Measurements from ENCODE around the gene PARVG. TPM values are rescaled to one million over a fixed set of nuclear protein-coding genes. Genes with fewer than 3 reads are reported as not detected.

PARVG gene
- total RNA-seq, 1 donor from 2014 or later = 65.9 TPM

GRCh38 chr22:44165286-44165874 lies 15.3 kb upstream of the PARVG start:
- ATAC-seq = no peak

DNA sequence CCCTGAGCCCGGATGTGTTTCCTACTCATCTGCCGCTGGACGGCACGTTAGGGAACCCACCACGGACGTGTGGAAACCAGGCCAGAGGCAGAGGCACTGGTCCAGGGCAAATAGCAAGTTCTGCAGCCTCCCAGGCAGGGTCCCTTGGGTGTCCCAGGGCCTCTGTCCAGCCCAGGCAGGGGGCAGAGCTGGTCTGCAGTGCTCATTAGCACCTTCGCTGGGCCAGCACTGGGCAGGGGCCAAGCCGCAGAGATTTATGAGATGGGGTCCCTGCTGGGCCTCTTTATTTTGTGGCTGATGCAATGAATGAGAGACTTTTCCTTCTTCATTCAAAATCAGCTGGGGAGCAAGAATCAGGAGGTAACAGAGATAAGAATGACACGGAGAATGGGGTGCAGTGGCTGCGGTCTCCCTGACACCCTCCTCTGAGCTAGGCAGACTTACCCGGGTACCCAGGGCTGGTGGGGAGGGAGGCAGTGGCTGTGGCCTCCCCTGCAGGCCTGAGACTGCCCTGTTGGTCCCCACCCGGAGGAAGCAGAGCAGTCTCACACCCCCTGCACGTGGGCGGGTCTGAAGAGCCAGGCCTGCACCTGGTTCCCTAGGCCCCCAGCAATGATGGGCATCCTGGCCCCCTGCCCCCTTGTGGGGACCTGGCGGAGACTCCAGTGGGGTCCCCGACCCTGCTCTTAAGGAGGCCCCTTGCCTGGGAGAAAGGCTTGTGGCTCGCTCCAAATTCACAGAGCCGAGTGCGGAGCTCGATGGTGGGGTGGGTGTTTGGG lies 14.0 kb upstream of the PARVG start:
- ATAC-seq (no peak), DNase-seq (no peak)
- no peak for TF ChIP-seq CTCF (IDR thresholded peaks at IDR 0.05)

More at GRCh38 chr22:44165286-44165874, 15.3 kb upstream of the PARVG start:
- intact Hi-C loops (cut with DNase I) = no loop called here
- no peak overlapping the region for H3K4me3 ChIP-seq
- H3K27me3 ChIP-seq = no peaks in the 10 kb centered on the region
- TF ChIP-seq CTCF (IDR thresholded peaks at IDR 0.05) = no peak
- H3K4me1 ChIP-seq = no peaks in the 10 kb centered on the region
- H3K27ac ChIP-seq = no peak overlapping the region
- no peaks in the 10 kb centered on the region for H3K9me3 ChIP-seq
- peaks cover 11% of the 10 kb centered on the region for H3K36me3 ChIP-seq
- no peak for DNase-seq

GRCh38 chr22:44167501-44167900 lies 13.2 kb upstream of the PARVG start:
- Histone ChIP-seq H3K9me3 (no peaks in the 10 kb centered on the region), H3K27me3 (no peaks in the 10 kb centered on the region), H3K4me3 (no peak overlapping the region), H3K27ac (no peak overlapping the region), H3K36me3 (peaks cover 11% of the 10 kb centered on the region), H3K4me1 (no peaks in the 10 kb centered on the region)
- intact Hi-C loops (cut with DNase I) = no loop called here
- DNase-seq (no peak), ATAC-seq (no peak)
- TF ChIP-seq CTCF (IDR thresholded peaks at IDR 0.05) = no peak

More for the DNA sequence above, 14.0 kb upstream of the PARVG start:
- Histone ChIP-seq H3K27ac (no peak overlapping the region), H3K4me3 (no peak overlapping the region), H3K27me3 (no peaks in the 10 kb centered on the region), H3K4me1 (no peaks in the 10 kb centered on the region), H3K9me3 (no peaks in the 10 kb centered on the region), H3K36me3 (peaks cover 11% of the 10 kb centered on the region)
- intact Hi-C loops (cut with DNase I) = no loop called here

DNA sequence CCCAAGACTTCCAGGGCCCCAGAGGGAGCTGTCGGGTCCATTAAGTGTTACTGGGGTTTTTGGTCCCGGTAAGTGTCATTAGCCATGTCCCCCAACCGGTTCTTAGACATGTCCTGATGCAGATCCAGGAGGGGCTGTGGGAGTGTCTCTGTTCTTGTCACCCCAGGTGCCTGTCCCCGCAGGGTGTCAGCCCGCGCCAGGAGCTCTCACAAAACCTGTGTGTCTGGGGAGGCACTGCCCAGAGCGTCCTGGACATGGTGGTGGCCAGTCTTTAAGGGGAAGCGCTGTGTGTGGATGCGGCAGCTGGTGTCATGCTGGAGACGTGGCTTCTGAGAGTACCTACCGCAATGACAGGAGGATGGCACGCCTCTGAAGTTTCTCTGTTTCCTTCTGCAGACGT lies 12.5 kb upstream of the PARVG start:
- no peaks in the 10 kb centered on the region for H3K4me1 ChIP-seq
- TF ChIP-seq CTCF (IDR thresholded peaks at IDR 0.05) = no peak
- H3K4me3 ChIP-seq = no peak overlapping the region
- ATAC-seq (no peak), DNase-seq (no peak)
- H3K36me3 ChIP-seq = peaks cover 11% of the 10 kb centered on the region
- H3K27ac ChIP-seq = no peak overlapping the region
- no peaks in the 10 kb centered on the region for H3K9me3 ChIP-seq
- H3K27me3 ChIP-seq = no peaks in the 10 kb centered on the region
- intact Hi-C loops (cut with DNase I) = no loop called here

- Histone ChIP-seq H3K9me3 (no peaks in the 10 kb centered on the region), H3K27ac (no peak overlapping the region), H3K4me1 (no peaks in the 10 kb centered on the region), H3K4me3 (no peak overlapping the region), H3K27me3 (no peaks in the 10 kb centered on the region), H3K36me3 (peaks cover 5% of the 10 kb centered on the region)
- peak; percentile 41 for DNase-seq
- ATAC-seq = no peak
- intact Hi-C loops (cut with DNase I) = no loop called here
- TF ChIP-seq CTCF (IDR thresholded peaks at IDR 0.05) = no peak
Measured at GRCh38 chr22:44170470-44170869, 10.3 kb upstream of the PARVG start.

Data from upper lobe of right lung (tissue), 1 donor.